T-helper 9 cell (primary cell): ENCODE results near the gene PTTG1IP.

Experiments used
- DNase-seq: peaks from one replicate; pipeline ENCODE4 v3.0.0-alpha.2; 2020

The PTTG1IP gene

DNA sequence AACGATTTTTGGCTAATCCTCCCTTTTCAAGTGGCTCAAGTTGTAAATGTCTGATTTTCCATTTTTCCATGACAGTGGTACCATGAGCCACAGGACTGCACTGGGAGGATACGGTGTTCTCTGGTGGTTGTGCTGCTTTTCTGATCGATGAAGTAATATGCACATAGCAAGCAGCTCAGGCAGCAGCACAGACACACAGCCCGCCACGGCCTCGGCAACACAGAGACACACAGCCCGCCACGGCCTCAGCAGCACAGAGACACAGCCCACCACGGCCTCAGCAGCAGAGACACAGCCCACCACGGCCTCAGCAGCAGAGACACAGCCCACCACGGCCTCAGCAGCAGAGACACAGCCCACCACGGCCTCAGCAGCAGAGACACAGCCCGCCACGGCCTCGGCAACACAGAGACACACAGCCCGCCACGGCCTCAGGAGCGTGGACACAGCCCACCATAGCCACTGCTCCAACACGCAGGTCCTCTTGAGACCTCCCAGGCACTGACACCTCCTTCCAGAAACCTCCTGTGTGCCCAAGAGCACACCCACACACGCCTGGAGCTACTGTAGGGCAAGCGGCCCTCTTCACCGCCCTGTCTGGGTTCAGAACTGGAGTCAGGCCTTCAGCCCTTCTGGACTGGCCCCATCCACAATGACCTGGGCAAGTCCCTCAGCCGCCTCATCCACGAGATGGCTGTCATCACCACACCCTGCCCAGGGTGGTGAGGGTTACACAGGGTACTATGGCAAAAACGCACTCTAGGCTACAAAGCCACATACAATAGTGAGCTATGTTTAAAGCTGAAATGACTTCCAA is 10.4 kb downstream of the PTTG1IP start:
- DNase-seq, result no peak

DNA sequence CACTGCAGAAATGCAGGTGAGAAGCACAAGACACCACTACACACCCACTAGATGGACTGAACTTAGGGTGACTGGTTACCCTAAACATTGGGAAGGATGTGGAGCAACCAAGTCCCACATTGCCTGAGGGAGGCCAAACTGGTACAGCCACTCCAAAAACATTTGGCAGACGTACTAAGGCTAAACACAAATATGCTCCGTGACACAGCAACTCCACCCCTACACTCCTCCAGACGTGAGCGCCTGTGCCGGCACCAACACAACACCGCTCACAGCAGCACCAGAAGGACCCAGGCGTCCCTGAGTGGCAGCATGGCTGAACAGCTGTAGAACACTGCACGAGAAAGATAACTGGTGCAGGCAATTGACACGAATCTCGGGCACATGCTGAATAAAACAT is 14.7 kb downstream of the PTTG1IP start:
- DNase-seq, result no peak

GRCh38 chr21:44858291-44858690 is 15.2 kb downstream of the PTTG1IP start:
- DNase-seq, result no peak

- DNase-seq, result no peak
Observed at GRCh38 chr21:44857127-44857892, 16.2 kb downstream of the PTTG1IP start.

GRCh38 chr21:44856131-44856530 is 17.4 kb downstream of the PTTG1IP start:
- DNase-seq, result no peak

DNA sequence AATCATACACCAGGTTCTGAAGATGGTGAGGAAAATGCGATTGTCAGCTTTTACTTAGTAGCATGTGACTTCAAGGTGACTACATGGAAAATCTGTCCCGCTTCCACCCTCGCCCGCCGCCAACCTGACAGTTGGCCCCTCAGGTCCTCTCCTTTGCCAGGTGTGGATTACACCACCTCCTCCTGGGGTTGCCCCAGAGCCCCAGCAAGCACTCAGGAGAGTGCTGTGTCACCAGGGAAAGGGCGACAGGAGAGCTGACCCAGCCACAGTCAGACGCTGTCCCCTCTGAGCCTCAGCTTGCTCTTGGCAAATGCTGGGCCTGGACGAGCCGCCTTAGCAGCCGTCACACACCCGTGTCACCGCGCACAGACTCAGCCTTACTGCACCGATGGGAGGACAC is 17.9 kb downstream of the PTTG1IP start:
- no peak for DNase-seq

GRCh38 chr21:44854664-44855446 is 18.6 kb downstream of the PTTG1IP start:
- DNase-seq, result no peak

GRCh38 chr21:44854391-44854663 is 19.2 kb downstream of the PTTG1IP start:
- DNase-seq, result no peak

DNA sequence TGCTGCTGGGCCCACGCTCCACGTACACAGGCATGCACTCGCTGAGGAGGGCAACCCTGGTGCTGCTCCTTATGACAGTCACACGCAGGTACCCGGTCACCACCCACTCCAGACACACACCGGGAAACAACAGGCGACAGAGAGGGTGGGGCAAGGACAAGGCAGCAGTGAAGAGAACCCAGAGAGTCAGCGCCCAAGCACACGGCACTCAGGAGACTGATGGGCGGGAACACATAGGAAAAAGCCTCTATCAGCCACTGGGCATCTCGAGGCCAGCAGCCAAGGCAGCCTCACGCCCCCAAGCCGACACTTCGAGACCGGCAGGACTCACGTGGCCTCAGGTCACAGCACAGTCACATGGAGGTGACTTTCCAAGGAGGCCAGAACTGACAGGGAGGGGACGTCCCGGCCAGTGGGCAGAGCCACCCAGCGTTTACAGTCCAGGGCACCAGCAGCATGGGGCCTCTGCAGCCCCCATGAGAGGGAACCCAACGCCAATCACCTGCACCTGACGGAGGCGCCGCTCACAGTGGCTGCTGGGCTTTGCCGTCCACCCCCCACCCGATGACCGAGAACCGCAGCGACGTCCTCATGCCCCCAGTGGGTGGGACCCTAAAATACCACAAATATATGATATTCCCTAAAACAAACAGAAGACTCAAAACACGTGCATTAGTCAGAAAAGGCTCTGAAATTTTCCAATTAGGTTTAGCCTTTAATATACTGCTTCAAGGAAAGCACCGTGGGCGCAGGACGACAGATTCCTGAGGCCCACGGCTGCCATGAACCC is 19.7 kb downstream of the PTTG1IP start:
- no peak for DNase-seq

- DNase-seq, result no peak
Observed at GRCh38 chr21:44850905-44851657, 22.4 kb downstream of the PTTG1IP start.

DNA sequence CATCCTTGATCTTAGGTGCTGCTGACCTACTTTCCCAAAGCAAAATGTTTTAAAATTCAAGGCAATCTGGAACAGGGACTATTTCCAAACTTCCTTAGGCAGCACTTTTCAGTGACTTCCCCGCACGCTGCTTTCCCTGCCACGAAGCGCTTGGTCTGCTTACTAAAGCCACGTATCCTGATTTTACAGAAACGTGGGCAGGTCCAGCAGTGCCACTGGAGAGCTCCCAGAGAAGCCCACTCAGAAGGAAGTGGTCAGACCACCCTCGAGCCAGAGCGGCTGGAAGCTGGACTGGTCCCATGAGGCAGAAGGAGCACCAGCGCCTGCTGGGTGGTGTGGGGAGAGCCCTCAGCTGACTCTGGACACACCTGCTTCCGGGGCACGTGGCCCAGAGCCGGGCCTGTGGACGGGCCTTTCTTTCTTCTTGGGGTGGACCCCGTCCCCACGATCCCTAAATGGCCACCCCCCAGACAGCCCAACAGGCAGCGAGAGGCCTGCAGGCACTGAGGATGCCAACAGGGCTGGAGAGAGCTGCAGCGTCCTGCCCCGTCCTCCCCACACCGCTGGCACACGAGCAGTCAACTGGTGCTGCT is 23.2 kb downstream of the PTTG1IP start:
- no peak for DNase-seq

- DNase-seq, result no peak
Observed at GRCh38 chr21:44849616-44850130, 23.8 kb downstream of the PTTG1IP start.

- DNase-seq, result no peak
Observed at GRCh38 chr21:44848821-44849521, 24.5 kb downstream of the PTTG1IP start.

DNA sequence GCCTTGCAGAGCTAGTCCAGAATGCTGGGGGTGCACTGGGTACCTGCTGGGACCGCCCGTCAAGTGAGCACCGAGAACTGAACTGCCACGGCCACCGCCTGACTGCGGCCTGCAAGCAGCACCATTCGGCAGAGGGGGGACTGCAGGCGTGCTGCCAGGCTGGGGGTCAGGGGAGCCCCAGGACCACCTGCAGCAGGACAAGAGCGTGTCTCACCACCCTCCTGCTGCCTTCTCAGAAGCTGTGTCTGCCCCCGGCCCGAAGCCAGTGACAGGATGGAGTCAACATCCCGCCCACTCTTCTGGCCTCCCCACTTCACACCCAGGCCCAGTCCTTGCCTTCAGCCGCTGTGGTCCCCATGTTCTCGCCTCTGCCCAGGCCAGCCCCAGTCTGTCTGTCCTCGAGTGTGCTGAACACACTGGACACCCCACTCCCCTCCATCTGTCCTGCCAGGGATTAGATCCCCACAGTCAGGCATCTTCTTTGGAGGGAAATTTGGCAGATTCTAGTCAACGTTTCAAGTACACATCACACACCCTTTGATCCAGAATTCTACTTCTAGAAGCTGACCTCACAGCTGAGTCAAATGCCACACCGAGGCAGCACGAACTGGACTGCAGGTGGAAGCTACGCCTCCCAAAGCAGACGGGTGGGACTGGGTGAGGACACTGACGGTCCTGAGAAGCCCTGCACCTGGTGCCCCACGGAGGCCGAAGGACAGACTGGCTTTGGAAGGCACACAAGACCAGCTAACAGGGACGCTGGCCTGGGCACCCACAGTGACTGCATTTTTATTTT is 26.0 kb downstream of the PTTG1IP start:
- DNase-seq, result no peak

GRCh38 chr21:44846485-44847260 is 26.8 kb downstream of the PTTG1IP start:
- DNase-seq, result peak; percentile 28

GRCh38 chr21:44846224-44846484 is 27.3 kb downstream of the PTTG1IP start:
- DNase-seq, result no peak

- DNase-seq, result peak; percentile 32
Observed at GRCh38 chr21:44845418-44846223, 27.9 kb downstream of the PTTG1IP start.

GRCh38 chr21:44844256-44844655 is 29.2 kb downstream of the PTTG1IP start:
- DNase-seq, result no peak
